Karpas-422 (cell line): ENCODE results near the gene ZNF224. TPM values are rescaled to one million over a fixed set of nuclear protein-coding genes. Genes with fewer than 3 reads are reported as not detected.

Source experiments
- DNase-seq: peaks from one replicate; pipeline ENCODE4 v3.0.0-alpha.2; 2015
- H2AFZ ChIP-seq: fragments of 200-600 bp; sonication (generic); 2 replicates; pipeline ENCODE4 v1.6.1; 2014; ENCODE audit warnings: antibody characterized with exemption, low read length, mixed read lengths
- H3K27ac ChIP-seq: fragments of 200-600 bp; sonication (generic); 2 replicates; pipeline ENCODE4 v1.5.1; 2014; ENCODE audit warnings: mild to moderate bottlenecking, low read length, moderate library complexity
- H3K27me3 ChIP-seq: fragments of 200-600 bp; sonication (generic); 2 replicates; pipeline ENCODE4 v1.6.1; 2014; ENCODE audit warnings: low read length, mixed read lengths
- H3K36me3 ChIP-seq: fragments of 200-600 bp; sonication (generic); 2 replicates; pipeline ENCODE4 v1.6.1; 2014; ENCODE audit warnings: low read length, mixed read lengths; ENCODE audit not compliant: insufficient read depth
- H3K4me1 ChIP-seq: fragments of 200-600 bp; sonication (generic); 2 replicates; pipeline ENCODE4 v1.6.1; 2014; ENCODE audit warnings: mild to moderate bottlenecking, low read length, mixed read lengths
- H3K4me2 ChIP-seq: fragments of 200-600 bp; sonication (generic); 2 replicates; pipeline ENCODE4 v1.6.1; 2014; ENCODE audit warnings: low read length, low read depth, mild to moderate bottlenecking; ENCODE audit not compliant: poor library complexity, severe bottlenecking
- H3K4me3 ChIP-seq: fragments of 200-600 bp; sonication (generic); 2 replicates; pipeline ENCODE4 v1.5.1; 2014; ENCODE audit warnings: mild to moderate bottlenecking, antibody characterized with exemption, low read length, mixed read lengths
- H3K79me2 ChIP-seq: fragments of 200-600 bp; sonication (generic); 2 replicates; pipeline ENCODE4 v1.6.1; 2014; ENCODE audit warnings: mild to moderate bottlenecking, low read length, mixed read lengths
- H3K9ac ChIP-seq: fragments of 200-600 bp; sonication (generic); 2 replicates; pipeline ENCODE4 v1.6.0; 2014; ENCODE audit warnings: low read length
- H3K9me2 ChIP-seq: fragments of 200-600 bp; sonication (generic), shearing (Covaris generic); replicated peaks from 2 replicates; pipeline ENCODE4 v1.6.0; 2014; ENCODE audit warnings: mild to moderate bottlenecking, low read length, moderate library complexity; ENCODE audit not compliant: insufficient read depth
- H3K9me3 ChIP-seq: fragments of 300-700, 200-600 bp; sonication (generic); 2 replicates; pipeline ENCODE4 v1.6.1; 2014; ENCODE audit warnings: low read length, mixed read lengths
- H4K20me1 ChIP-seq: fragments of 200-600 bp; sonication (generic); 2 replicates; pipeline ENCODE4 v1.6.1; 2014; ENCODE audit warnings: mild to moderate bottlenecking, antibody characterized with exemption, low read length, low read depth; ENCODE audit not compliant: insufficient read depth
- total RNA-seq: library from RNA; depleted of rRNA; stranded (reverse); fragments of >200 nt; shearing (Covaris generic); gene quantifications from 2 replicates; pipeline ENCODE4 v1.2.3, GENCODE V29; 2014; ENCODE audit warnings: low replicate concordance; rRNA removed

The ZNF224 gene
- total RNA-seq = 25.3 and 56.1 TPM in 2 replicates

GRCh38 chr19:44093931-44094765 lies at the start of gene ZNF224:
TSS of gene ZNF224 (plus strand) at chr19:44094361. CDS start at chr19:44097874, 3,513 bp downstream.
- Histone ChIP-seq H3K4me3 (peak within 1 kb of the TSS; percentile 74), H3K79me2 (peaks cover 35% of the 10 kb centered on the region)

DNA sequence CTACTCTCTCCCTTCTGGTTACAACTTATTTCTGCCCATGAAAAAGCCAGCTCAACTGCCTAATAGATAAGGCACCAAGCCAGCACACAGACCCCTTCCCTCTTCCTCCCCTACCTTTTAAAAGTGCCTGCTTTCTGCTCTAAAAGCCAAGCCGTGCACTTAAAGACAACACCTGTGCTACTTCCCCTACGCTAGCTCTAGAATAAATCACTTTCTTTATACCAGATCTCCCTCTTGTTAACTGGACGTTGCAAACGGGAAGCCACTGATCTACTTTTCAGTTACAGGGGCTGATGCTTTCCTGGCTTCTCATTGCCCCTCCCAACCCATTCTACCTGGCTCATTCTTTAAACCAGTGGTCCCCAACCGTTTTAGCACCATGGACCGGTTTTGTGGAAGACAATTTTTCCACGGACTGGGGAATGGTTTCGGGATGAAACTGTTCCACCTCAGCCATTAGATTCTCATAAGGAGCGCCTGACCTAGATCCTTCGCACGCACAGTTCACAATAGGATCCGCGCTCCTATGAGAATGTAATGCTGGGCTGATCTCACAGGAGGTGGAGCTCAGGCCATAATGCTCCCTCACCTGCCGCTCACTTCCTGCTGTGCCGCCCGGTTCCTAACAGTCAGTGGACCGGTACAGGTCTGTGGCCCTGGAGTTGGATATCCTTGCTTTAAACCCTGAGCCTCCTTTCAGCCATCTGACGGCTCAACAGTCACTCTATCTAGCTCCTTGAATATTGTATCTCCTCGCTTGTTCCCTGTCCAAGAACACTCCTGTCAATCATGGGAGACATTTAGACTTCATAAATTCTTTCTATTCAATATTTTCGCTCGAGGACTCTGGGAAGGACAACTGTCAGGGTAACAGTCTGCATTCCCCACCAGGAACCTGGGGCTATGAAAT lies 43.2 kb upstream of the ZNF224 start:
- Histone ChIP-seq H3K4me2 (no peak overlapping the region), H3K4me1 (no peaks in the 10 kb centered on the region), H2AFZ (no peak overlapping the region), H3K27ac (no peak overlapping the region), H4K20me1 (no peaks in the 10 kb centered on the region), H3K9ac (no peak overlapping the region), H3K9me3 (no peaks in the 10 kb centered on the region), H3K79me2 (no peaks in the 10 kb centered on the region), H3K27me3 (no peaks in the 10 kb centered on the region), H3K9me2 (no peaks in the 10 kb centered on the region), H3K36me3 (no peaks in the 10 kb centered on the region), H3K4me3 (no peak overlapping the region)
- no peak for DNase-seq

More at GRCh38 chr19:44093931-44094765, at the start of gene ZNF224:
- peak within 1 kb of the TSS; percentile 74 for H3K4me2 ChIP-seq
- H3K36me3 ChIP-seq = peaks cover 28% of the 10 kb centered on the region
- peak within 1 kb of the TSS; percentile 78 for H3K9ac ChIP-seq
- H3K27me3 ChIP-seq = no peaks in the 10 kb centered on the region
- DNase-seq = peak; percentile 96
- H3K4me1 ChIP-seq = peaks cover 9% of the 10 kb centered on the region; the same call in 1 of the 2 replicates
- peaks cover 17% of the 10 kb centered on the region for H3K9me3 ChIP-seq
- H4K20me1 ChIP-seq = no peaks in the 10 kb centered on the region
- no peak within 1 kb of the TSS for H3K27ac ChIP-seq
- peak within 1 kb of the TSS; percentile 88 for H2AFZ ChIP-seq
- H3K9me2 ChIP-seq = no peaks in the 10 kb centered on the region

- no peaks in the 10 kb centered on the region for H3K4me1 ChIP-seq
- no peak within 1 kb of the TSS for H3K9ac ChIP-seq
- no peaks in the 10 kb centered on the region for H3K27me3 ChIP-seq
- H3K4me3 ChIP-seq = no peak within 1 kb of the TSS
- H4K20me1 ChIP-seq = no peaks in the 10 kb centered on the region
- no peak within 1 kb of the TSS for H3K27ac ChIP-seq
- H3K36me3 ChIP-seq = no peaks in the 10 kb centered on the region
- no peak within 1 kb of the TSS for H2AFZ ChIP-seq
- H3K4me2 ChIP-seq = no peak within 1 kb of the TSS
- DNase-seq = no peak
- no peaks in the 10 kb centered on the region for H3K9me3 ChIP-seq
- H3K9me2 ChIP-seq = no peaks in the 10 kb centered on the region
- no peaks in the 10 kb centered on the region for H3K79me2 ChIP-seq
These were observed 42.3 kb upstream of the ZNF224 start, which contains the start of gene ZNF223 for GRCh38 chr19:44051650-44052402. TSS of gene ZNF223 (plus strand) at chr19:44052036. CDS start at chr19:44055177, 3,141 bp downstream.

DNA sequence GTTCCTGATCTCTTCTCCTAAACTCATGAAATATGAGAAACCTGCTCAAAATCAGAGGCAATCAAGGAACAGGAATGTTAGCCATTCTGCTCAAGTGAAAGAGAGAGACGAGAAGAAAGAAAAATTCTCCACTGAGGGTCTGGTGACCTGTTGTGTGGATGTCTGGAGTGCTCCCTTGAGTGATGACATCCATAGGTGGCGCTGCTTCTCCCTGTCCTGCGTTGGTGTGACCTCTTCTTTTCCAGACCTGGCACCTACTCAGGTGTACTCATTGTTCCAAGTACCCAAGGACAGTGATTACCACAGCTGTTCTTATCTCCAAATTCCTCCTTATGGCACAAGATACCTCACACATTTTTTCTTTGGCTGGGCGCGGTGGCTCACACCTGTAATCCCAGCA lies 38.3 kb upstream of the ZNF224 start:
- Histone ChIP-seq H3K27me3 (no peaks in the 10 kb centered on the region), H4K20me1 (no peaks in the 10 kb centered on the region), H3K4me3 (no peak overlapping the region), H3K79me2 (no peaks in the 10 kb centered on the region), H3K36me3 (no peaks in the 10 kb centered on the region), H3K4me1 (no peaks in the 10 kb centered on the region), H2AFZ (no peak overlapping the region), H3K4me2 (no peak overlapping the region), H3K9ac (no peak overlapping the region), H3K27ac (no peak overlapping the region), H3K9me2 (no peaks in the 10 kb centered on the region), H3K9me3 (no peaks in the 10 kb centered on the region)
- DNase-seq = no peak

DNA sequence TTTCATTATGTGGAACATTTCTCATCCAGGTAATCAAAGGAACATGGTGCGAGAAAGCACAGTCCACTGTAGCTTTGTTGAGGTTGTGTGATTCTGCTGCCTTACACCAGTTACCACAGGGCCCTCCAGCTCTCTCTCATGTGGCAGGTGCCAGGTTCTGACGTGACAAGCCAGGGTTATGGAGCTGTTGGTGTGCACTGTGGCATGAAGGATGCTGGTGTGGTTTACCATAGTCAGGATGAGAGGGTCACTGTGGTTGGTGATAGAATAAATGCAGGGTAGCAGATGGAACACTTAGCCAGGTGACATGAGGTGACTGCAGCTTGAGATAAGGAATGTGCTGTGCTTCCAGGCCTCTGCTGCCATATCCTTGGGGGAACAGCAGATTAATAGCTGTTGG lies 34.9 kb upstream of the ZNF224 start:
- no peaks in the 10 kb centered on the region for H4K20me1 ChIP-seq
- no peak overlapping the region for H3K4me3 ChIP-seq
- H3K4me1 ChIP-seq = no peaks in the 10 kb centered on the region
- H3K79me2 ChIP-seq = no peaks in the 10 kb centered on the region
- no peaks in the 10 kb centered on the region for H3K27me3 ChIP-seq
- no peak for DNase-seq
- no peaks in the 10 kb centered on the region for H3K9me3 ChIP-seq
- H3K4me2 ChIP-seq = no peak overlapping the region
- H3K9ac ChIP-seq = no peak overlapping the region
- no peak overlapping the region for H2AFZ ChIP-seq
- H3K9me2 ChIP-seq = no peaks in the 10 kb centered on the region
- H3K36me3 ChIP-seq = no peaks in the 10 kb centered on the region
- no peak overlapping the region for H3K27ac ChIP-seq

GRCh38 chr19:44061038-44061437 lies 33.1 kb upstream of the ZNF224 start:
- Histone ChIP-seq H3K27ac (no peak overlapping the region), H3K79me2 (no peaks in the 10 kb centered on the region), H3K4me1 (no peaks in the 10 kb centered on the region), H3K4me2 (no peak overlapping the region), H3K27me3 (no peaks in the 10 kb centered on the region), H2AFZ (no peak overlapping the region), H4K20me1 (no peaks in the 10 kb centered on the region), H3K36me3 (no peaks in the 10 kb centered on the region), H3K9me3 (peaks cover 4% of the 10 kb centered on the region), H3K4me3 (no peak overlapping the region), H3K9me2 (no peaks in the 10 kb centered on the region), H3K9ac (no peak overlapping the region)
- no peak for DNase-seq

DNA sequence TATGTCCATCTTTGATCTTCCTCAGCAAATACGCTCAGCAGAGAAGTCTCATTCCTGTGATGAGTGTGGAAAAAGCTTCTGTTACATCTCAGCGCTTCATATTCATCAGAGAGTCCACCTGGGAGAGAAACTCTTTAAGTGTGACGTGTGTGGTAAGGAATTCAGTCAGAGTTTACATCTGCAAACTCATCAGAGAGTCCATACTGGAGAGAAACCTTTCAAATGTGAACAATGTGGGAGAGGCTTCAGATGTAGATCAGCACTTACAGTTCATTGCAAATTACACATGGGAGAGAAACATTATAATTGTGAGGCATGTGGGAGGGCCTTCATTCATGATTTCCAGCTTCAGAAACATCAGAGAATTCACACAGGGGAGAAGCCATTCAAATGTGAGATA lies 27.9 kb upstream of the ZNF224 start:
- H3K9ac ChIP-seq = no peak overlapping the region
- no peaks in the 10 kb centered on the region for H3K36me3 ChIP-seq
- peaks cover 21% of the 10 kb centered on the region for H3K9me3 ChIP-seq
- H2AFZ ChIP-seq = no peak overlapping the region
- H3K4me3 ChIP-seq = no peak overlapping the region
- no peaks in the 10 kb centered on the region for H3K79me2 ChIP-seq
- no peaks in the 10 kb centered on the region for H4K20me1 ChIP-seq
- no peaks in the 10 kb centered on the region for H3K9me2 ChIP-seq
- no peaks in the 10 kb centered on the region for H3K27me3 ChIP-seq
- H3K4me2 ChIP-seq = no peak overlapping the region
- no peaks in the 10 kb centered on the region for H3K4me1 ChIP-seq
- DNase-seq = no peak
- H3K27ac ChIP-seq = no peak overlapping the region
